Progenitor cell of endocrine pancreas (in vitro differentiated cells): Measurements from ENCODE around the gene COG2. TPM values are rescaled to one million over a fixed set of nuclear protein-coding genes. Genes with fewer than 3 reads are reported as not detected.

Source experiments
- DNase-seq: peaks from one replicate; pipeline ENCODE4 v3.0.0; 2021; ENCODE audit warnings: low spot score; ENCODE audit not compliant: unreplicated experiment
- H3K27ac Mint-ChIP-seq: 2 replicates; pipeline ENCODE4 v1.8.0; 2021; ENCODE audit warnings: mild to moderate bottlenecking, moderate library complexity, mixed read lengths
- H3K27me3 Mint-ChIP-seq: 2 replicates; pipeline ENCODE4 v1.8.0; 2021; ENCODE audit warnings: mixed read lengths
- H3K36me3 Mint-ChIP-seq: 2 replicates; pipeline ENCODE4 v1.8.0; 2022; ENCODE audit warnings: mixed read lengths; ENCODE audit not compliant: insufficient read depth
- H3K4me1 Mint-ChIP-seq: 2 replicates; pipeline ENCODE4 v1.8.0; 2021; ENCODE audit warnings: low read depth, mixed read lengths
- H3K4me3 Mint-ChIP-seq: 2 replicates; pipeline ENCODE4 v1.8.0; 2021; ENCODE audit warnings: low read depth, mild to moderate bottlenecking, moderate library complexity, mixed read lengths
- H3K9me3 Mint-ChIP-seq: 2 replicates; pipeline ENCODE4 v1.8.0; 2021; ENCODE audit warnings: low read depth, mixed read lengths
- total RNA-seq: library from RNA; stranded (reverse); gene quantifications from 2 replicates; pipeline ENCODE4 v1.2.1, GENCODE V29; 2021
- TF ChIP-seq, protein P1 (sequence below): fragments of 200-600 bp; sonication (generic); IDR thresholded peaks from one replicate; pipeline ENCODE4 v1.5.0; 2021; ENCODE audit warnings: antibody characterized with exemption, mild to moderate bottlenecking; ENCODE audit not compliant: unreplicated experiment

COG2 gene
- total RNA-seq, 1 donor from 2014 or later: 45.2 TPM

DNA sequence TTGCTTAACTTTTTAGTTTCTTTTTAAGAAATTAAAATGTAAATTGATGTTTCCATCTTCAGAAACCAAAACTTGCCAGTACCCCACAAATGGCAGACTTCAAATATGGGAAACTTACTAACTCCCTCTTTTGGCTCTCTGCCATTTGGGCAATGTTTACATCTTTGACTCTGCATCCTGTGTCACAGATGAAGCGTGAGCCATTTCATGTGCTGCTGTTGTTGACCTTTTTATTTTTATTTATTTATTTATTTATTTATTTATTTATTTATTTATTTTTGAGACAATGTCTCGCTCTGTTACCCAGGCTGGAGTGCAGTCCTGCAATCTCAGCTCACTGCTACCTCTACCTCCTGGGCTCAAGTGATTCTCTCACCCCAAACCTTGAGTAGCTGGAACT, 16.0 kb upstream of the COG2 start:
- no peak for DNase-seq
- Mint-ChIP-seq H3K27me3 (no peaks in the 10 kb centered on the region), H3K27ac (no peak overlapping the region), H3K4me1 (peaks cover 16% of the 10 kb centered on the region), H3K9me3 (no peaks in the 10 kb centered on the region), H3K4me3 (no peak overlapping the region), H3K36me3 (peaks cover 5% of the 10 kb centered on the region)
- TF ChIP-seq, protein P1, sequence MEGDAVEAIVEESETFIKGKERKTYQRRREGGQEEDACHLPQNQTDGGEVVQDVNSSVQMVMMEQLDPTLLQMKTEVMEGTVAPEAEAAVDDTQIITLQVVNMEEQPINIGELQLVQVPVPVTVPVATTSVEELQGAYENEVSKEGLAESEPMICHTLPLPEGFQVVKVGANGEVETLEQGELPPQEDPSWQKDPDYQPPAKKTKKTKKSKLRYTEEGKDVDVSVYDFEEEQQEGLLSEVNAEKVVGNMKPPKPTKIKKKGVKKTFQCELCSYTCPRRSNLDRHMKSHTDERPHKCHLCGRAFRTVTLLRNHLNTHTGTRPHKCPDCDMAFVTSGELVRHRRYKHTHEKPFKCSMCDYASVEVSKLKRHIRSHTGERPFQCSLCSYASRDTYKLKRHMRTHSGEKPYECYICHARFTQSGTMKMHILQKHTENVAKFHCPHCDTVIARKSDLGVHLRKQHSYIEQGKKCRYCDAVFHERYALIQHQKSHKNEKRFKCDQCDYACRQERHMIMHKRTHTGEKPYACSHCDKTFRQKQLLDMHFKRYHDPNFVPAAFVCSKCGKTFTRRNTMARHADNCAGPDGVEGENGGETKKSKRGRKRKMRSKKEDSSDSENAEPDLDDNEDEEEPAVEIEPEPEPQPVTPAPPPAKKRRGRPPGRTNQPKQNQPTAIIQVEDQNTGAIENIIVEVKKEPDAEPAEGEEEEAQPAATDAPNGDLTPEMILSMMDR: no peak

DNA sequence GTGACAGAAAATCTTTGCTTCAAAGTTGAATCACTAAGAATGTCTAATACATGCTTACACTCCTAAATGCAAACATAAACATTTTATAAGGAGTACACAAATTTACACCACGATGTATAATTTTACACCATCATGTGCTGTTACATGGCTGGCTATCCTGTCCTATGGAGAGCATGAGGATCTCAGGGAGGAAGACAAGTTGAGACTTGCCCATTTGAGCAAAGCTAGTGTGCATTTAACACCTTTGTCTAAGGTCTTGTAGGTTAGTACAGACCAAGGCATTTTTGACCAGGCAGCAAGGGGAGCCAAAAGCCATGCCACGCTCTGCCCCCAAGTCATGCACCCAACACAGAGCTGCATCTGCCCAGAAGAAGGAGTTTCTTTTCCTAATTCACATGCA, 14.5 kb upstream of the COG2 start:
- no peaks in the 10 kb centered on the region for H3K27me3 Mint-ChIP-seq
- peaks cover 4% of the 10 kb centered on the region for H3K4me1 Mint-ChIP-seq
- H3K27ac Mint-ChIP-seq: no peak overlapping the region
- peaks cover 5% of the 10 kb centered on the region for H3K36me3 Mint-ChIP-seq
- no peak overlapping the region for H3K4me3 Mint-ChIP-seq
- H3K9me3 Mint-ChIP-seq: no peaks in the 10 kb centered on the region
- DNase-seq: no peak
- TF ChIP-seq, protein P1: no peak

DNA sequence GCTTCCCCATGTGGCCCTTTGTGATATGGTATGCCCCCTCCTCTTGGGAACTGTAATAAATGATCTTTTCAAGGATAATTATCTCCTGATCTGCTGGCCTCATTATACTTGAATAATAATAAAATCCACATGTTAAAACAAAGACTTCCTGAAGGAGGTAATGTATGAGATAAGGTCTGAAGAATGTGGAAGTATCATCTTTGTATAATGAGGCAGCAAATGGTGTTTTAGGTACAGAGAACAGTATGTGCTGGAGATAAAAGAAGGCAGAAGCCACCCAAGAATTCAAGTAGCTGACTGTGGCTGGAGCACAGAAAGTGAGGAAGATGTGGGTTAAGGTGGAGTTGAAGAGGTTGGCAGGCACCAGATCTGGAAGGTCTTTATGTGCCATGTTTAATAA, 12.8 kb upstream of the COG2 start:
- TF ChIP-seq, protein P1: no peak
- Mint-ChIP-seq H3K4me1 (peaks cover 2% of the 10 kb centered on the region), H3K36me3 (peaks cover 3% of the 10 kb centered on the region), H3K27ac (no peak overlapping the region), H3K9me3 (no peaks in the 10 kb centered on the region), H3K27me3 (no peaks in the 10 kb centered on the region), H3K4me3 (no peak overlapping the region)
- DNase-seq: no peak

DNA sequence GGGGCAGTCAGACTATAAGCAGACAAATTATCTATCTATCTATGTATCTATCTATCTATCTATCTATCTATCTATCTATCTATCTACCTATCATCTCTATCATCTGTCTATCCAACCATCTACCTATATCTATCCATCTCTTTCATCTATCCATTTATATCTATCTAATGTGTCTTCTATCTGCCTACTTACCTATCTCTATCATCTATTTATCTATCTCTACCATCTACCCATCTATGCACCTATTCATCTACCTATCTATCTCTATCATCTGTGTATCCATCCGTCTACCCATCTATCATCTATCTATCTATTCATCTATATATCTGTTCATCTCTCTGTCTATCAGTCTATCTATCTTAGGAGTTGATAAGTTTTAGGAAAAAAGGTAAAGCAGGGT, 10.8 kb upstream of the COG2 start:
- DNase-seq: no peak
- TF ChIP-seq, protein P1: no peak
- Mint-ChIP-seq H3K27me3 (no peaks in the 10 kb centered on the region), H3K36me3 (no peaks in the 10 kb centered on the region), H3K27ac (no peak overlapping the region), H3K4me3 (no peak overlapping the region), H3K9me3 (no peaks in the 10 kb centered on the region), H3K4me1 (no peaks in the 10 kb centered on the region)

DNA sequence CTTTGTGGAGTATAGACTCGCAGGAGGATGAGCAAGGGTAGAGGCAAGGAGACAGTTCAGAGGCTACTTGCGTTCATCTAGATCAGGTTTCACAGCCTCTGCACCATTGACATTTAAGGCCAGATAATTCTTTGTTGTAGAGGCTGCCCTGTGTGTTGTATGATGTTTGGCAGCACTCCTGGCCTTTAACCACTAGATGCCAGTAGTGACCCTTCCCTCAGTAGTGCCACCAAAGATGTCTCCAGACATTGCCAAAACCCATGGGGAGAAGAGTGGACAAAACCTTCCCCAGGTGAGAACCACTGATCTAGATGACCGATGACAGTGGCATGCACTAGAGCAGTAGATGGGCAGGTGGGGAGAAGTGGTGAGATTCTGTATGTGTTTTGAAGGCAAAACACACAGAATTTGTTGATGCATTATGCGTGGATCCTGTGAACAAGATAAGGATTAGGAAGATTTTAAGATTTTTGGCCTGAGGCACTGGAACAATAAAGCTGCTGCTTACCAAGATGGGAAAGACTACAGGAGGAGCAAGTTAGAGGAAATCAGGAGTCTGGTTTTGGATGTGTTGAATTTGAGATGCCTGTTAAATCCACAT, 9.9 kb upstream of the COG2 start:
- Mint-ChIP-seq H3K27ac (no peak overlapping the region), H3K9me3 (no peaks in the 10 kb centered on the region), H3K4me1 (peaks cover 2% of the 10 kb centered on the region), H3K4me3 (no peak overlapping the region), H3K27me3 (no peaks in the 10 kb centered on the region), H3K36me3 (no peaks in the 10 kb centered on the region)
- TF ChIP-seq, protein P1: peak; percentile 55
- DNase-seq: no peak
